Astrocyte of the spinal cord (primary cell): ENCODE measurements around the gene OPN3.
A peak's percentile ranks its signal among the peaks of the same experiment; 100 is the strongest.

Experiments used
- DNase-seq: peaks from one replicate; pipeline ENCODE4 v3.0.0; 2011; ENCODE audit warnings: low read depth, low spot score
- H3K4me3 ChIP-seq: 2 replicates; pipeline ENCODE4 v1.5.1; 2011; ENCODE audit warnings: low read depth, mild to moderate bottlenecking, low read length, moderate library complexity
- CTCF ChIP-seq: IDR thresholded peaks from 2 replicates; pipeline ENCODE4 v1.5.1; 2012; ENCODE audit warnings: low read depth, mild to moderate bottlenecking, low read length, inconsistent platforms
- in situ Hi-C: cut with HindIII; loops from 2 replicates; pipeline ENCODE4 v1.10.0; 2017; ENCODE audit warnings: low sequenced_read_pairs

OPN3 gene

GRCh38 chr1:241640867-241641622 is 876 bp upstream of the OPN3 start:
- in situ Hi-C loops: no loop called here
- no peak for TF ChIP-seq CTCF
- no peak overlapping the region for H3K4me3 ChIP-seq
- no peak for DNase-seq

- in situ Hi-C loops: no loop called here
- TF ChIP-seq CTCF: no peak
- peak overlapping the region; percentile 92 for H3K4me3 ChIP-seq
- peak; percentile 52 for DNase-seq
Measured at GRCh38 chr1:241639623-241640148, 483 bp downstream of the OPN3 start.

GRCh38 chr1:241638909-241639622 is 1.1 kb downstream of the OPN3 start:
- H3K4me3 ChIP-seq: peak overlapping the region; percentile 92
- in situ Hi-C loops: no loop called here
- no peak for TF ChIP-seq CTCF
- DNase-seq: no peak

GRCh38 chr1:241638099-241638682 is 2.0 kb downstream of the OPN3 start:
- TF ChIP-seq CTCF: no peak
- in situ Hi-C loops: no loop called here
- H3K4me3 ChIP-seq: peak overlapping the region; percentile 1
- no peak for DNase-seq

- in situ Hi-C loops: no loop called here
- no peak for DNase-seq
- no peak overlapping the region for H3K4me3 ChIP-seq
- no peak for TF ChIP-seq CTCF
Measured at GRCh38 chr1:241637604-241638003, 2.6 kb downstream of the OPN3 start.

GRCh38 chr1:241637046-241637590 is 3.1 kb downstream of the OPN3 start:
- TF ChIP-seq CTCF: no peak
- H3K4me3 ChIP-seq: no peak overlapping the region
- DNase-seq: no peak
- in situ Hi-C loops: no loop called here
